ENCODE data around the gene GPR34. TPM values are rescaled to one million over a fixed set of nuclear protein-coding genes. Genes with fewer than 3 reads are reported as not detected.
A peak's percentile ranks its signal among the peaks of the same experiment; 100 is the strongest.

GPR34 gene
- total RNA-seq, 1 experiment from 2014 or later, result not detected

DNA sequence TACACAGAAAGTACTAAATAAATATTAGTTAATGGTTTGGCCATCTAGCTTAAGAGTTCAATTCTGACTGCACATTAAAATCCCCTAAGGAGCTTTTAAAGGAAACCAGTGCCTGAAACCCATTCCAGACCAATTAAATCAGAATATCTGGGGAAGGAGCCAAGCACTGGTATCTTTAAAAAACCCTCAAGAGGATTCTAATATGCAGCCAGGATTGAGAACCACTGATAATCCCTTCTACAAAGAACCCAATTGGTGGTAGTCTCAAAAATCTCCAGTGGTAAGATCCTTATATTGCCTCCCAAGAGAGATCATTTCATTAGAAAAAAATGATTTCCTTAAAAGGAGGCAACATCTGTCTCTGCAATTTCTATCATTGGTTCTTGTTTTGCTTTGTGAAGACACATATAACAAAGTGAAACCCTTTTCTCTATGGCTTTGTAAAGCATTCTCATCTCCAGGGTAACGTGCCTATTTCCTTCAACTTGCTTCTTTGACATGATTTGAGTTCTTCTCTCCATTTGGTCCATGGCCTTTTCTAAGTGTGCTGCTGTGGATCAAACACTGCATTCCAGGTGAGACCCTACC, 3.5 kb downstream of the GPR34 start:
- no peaks in the 10 kb centered on the region for H3K4me1 ChIP-seq (ENCODE audit: insufficient read depth, low read length)
- DNase-seq (no peak), ATAC-seq (peak; percentile 31; the same call in 1 of the 2 replicates)
- no peaks in the 10 kb centered on the region for H3K36me3 ChIP-seq (ENCODE audit: low read depth, low read length)
- H2AFZ ChIP-seq (ENCODE audit: low read length), result no peak overlapping the region
- H3K4me2 ChIP-seq (ENCODE audit: low read length), result no peak overlapping the region
- no peaks in the 10 kb centered on the region for H3K79me2 ChIP-seq (ENCODE audit: low read length)
- H3F3A ChIP-seq (ENCODE audit: low read length, unreplicated experiment), result no peaks in the 10 kb centered on the region
- ChIA-PET POLR2A (ENCODE audit: unreplicated experiment) (no interaction called here), CTCF (no interaction called here)
- H3K9me3 ChIP-seq (ENCODE audit: low read length), result no peaks in the 10 kb centered on the region
- no peak overlapping the region for H3K4me3 ChIP-seq (ENCODE audit: low read length)
- no peaks in the 10 kb centered on the region for H3K27me3 ChIP-seq (ENCODE audit: low read length)
- no peaks in the 10 kb centered on the region for H4K20me1 ChIP-seq (ENCODE audit: low read length)
- intact Hi-C loops (cut with micrococcal nuclease), result no loop called here
- no peak overlapping the region for H3K9ac ChIP-seq (ENCODE audit: low read length)
- TF ChIP-seq EZH2 (IDR thresholded peaks at IDR 0.05; ENCODE audit: low read length, unreplicated experiment) (no peak), EZH2phosphoT487 (IDR thresholded peaks at IDR 0.05; ENCODE audit: borderline replicate concordance, low read length) (no peak)
- TF ChIP-seq, protein P1, sequence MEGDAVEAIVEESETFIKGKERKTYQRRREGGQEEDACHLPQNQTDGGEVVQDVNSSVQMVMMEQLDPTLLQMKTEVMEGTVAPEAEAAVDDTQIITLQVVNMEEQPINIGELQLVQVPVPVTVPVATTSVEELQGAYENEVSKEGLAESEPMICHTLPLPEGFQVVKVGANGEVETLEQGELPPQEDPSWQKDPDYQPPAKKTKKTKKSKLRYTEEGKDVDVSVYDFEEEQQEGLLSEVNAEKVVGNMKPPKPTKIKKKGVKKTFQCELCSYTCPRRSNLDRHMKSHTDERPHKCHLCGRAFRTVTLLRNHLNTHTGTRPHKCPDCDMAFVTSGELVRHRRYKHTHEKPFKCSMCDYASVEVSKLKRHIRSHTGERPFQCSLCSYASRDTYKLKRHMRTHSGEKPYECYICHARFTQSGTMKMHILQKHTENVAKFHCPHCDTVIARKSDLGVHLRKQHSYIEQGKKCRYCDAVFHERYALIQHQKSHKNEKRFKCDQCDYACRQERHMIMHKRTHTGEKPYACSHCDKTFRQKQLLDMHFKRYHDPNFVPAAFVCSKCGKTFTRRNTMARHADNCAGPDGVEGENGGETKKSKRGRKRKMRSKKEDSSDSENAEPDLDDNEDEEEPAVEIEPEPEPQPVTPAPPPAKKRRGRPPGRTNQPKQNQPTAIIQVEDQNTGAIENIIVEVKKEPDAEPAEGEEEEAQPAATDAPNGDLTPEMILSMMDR (conservative IDR thresholded peaks at IDR 0.05; ENCODE audit: low read depth, low read length), result no peak
- H3K27ac ChIP-seq (ENCODE audit: low read length), result no peak overlapping the region
- BruUV-seq (replicated peaks), result no TSS peak
- no peaks in the 10 kb centered on the region for H3K9me2 ChIP-seq (replicated peaks; ENCODE audit: low read length)

DNA sequence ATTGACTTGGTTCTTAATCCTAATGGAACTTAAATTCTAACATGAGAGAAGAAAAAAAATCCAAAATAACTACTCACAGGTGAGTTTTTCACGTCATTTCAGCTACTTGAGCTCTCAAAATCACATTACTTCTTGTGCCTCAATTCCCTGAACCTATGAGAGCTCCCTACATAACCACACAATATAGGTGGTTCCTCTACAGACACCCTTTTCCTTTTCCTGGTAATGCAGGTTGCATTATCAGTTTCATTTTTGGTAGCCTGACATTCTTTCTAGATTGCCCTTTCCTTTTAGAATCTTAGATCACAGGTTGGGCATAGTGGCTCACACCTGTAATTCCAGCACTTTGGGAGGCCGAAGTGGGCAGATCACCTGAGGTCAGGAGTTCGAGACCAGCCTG, 4.3 kb downstream of the GPR34 start:
- H4K20me1 ChIP-seq (ENCODE audit: low read length), result no peaks in the 10 kb centered on the region
- H3K27me3 ChIP-seq (ENCODE audit: low read length), result no peaks in the 10 kb centered on the region
- ChIA-PET CTCF (no interaction called here), POLR2A (ENCODE audit: unreplicated experiment) (no interaction called here)
- H3F3A ChIP-seq (ENCODE audit: low read length, unreplicated experiment), result no peaks in the 10 kb centered on the region
- no peaks in the 10 kb centered on the region for H3K79me2 ChIP-seq (ENCODE audit: low read length)
- no peak overlapping the region for H3K4me2 ChIP-seq (ENCODE audit: low read length)
- H3K9me2 ChIP-seq (replicated peaks; ENCODE audit: low read length), result no peaks in the 10 kb centered on the region
- BruUV-seq (replicated peaks), result no TSS peak
- H3K27ac ChIP-seq (ENCODE audit: low read length), result no peak overlapping the region
- H3K4me1 ChIP-seq (ENCODE audit: insufficient read depth, low read length), result no peaks in the 10 kb centered on the region
- no peak overlapping the region for H2AFZ ChIP-seq (ENCODE audit: low read length)
- no peak overlapping the region for H3K4me3 ChIP-seq (ENCODE audit: low read length)
- DNase-seq (no peak), ATAC-seq (no peak)
- no peak overlapping the region for H3K9ac ChIP-seq (ENCODE audit: low read length)
- no peaks in the 10 kb centered on the region for H3K36me3 ChIP-seq (ENCODE audit: low read depth, low read length)
- TF ChIP-seq EZH2phosphoT487 (IDR thresholded peaks at IDR 0.05; ENCODE audit: borderline replicate concordance, low read length) (no peak), EZH2 (IDR thresholded peaks at IDR 0.05; ENCODE audit: low read length, unreplicated experiment) (no peak)
- TF ChIP-seq, protein P1 (conservative IDR thresholded peaks at IDR 0.05; ENCODE audit: low read depth, low read length), result no peak
- no peaks in the 10 kb centered on the region for H3K9me3 ChIP-seq (ENCODE audit: low read length)
- intact Hi-C loops (cut with micrococcal nuclease), result no loop called here

DNA sequence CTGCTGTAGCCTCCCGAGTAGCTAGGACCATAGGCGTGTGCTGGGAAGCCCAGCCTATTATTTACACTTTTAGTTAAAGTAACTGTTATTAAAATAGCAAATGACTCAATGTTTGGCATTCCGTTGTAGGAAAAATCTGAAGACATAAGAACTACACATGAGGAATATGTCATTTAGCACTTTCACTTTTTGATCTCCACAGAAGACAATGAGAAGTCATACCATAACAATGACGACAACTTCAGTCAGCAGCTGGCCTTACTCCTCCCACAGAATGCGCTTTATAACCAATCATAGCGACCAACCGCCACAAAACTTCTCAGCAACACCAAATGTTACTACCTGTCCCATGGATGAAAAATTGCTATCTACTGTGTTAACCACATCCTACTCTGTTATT, 6.7 kb downstream of the GPR34 start:
- no peaks in the 10 kb centered on the region for H3K9me2 ChIP-seq (replicated peaks; ENCODE audit: low read length)
- H3K9me3 ChIP-seq (ENCODE audit: low read length), result no peaks in the 10 kb centered on the region
- H3K4me1 ChIP-seq (ENCODE audit: insufficient read depth, low read length), result no peaks in the 10 kb centered on the region
- POLR2A ChIA-PET (ENCODE audit: unreplicated experiment), result no interaction called here
- H3K79me2 ChIP-seq (ENCODE audit: low read length), result no peaks in the 10 kb centered on the region
- H3K27me3 ChIP-seq (ENCODE audit: low read length), result no peaks in the 10 kb centered on the region
- CTCF ChIA-PET, result no interaction called here
- no peak overlapping the region for H3K9ac ChIP-seq (ENCODE audit: low read length)
- no peak overlapping the region for H3K4me3 ChIP-seq (ENCODE audit: low read length)
- no peaks in the 10 kb centered on the region for H4K20me1 ChIP-seq (ENCODE audit: low read length)
- no TSS peak for BruUV-seq (replicated peaks)
- H2AFZ ChIP-seq (ENCODE audit: low read length), result no peak overlapping the region
- intact Hi-C loops (cut with micrococcal nuclease), result no loop called here
- H3K4me2 ChIP-seq (ENCODE audit: low read length), result no peak overlapping the region
- H3K36me3 ChIP-seq (ENCODE audit: low read depth, low read length), result no peaks in the 10 kb centered on the region
- TF ChIP-seq EZH2phosphoT487 (IDR thresholded peaks at IDR 0.05; ENCODE audit: borderline replicate concordance, low read length) (no peak), EZH2 (IDR thresholded peaks at IDR 0.05; ENCODE audit: low read length, unreplicated experiment) (no peak)
- TF ChIP-seq, protein P1 (conservative IDR thresholded peaks at IDR 0.05; ENCODE audit: low read depth, low read length), result no peak
- no peak for DNase-seq
- ATAC-seq, result peak; percentile 29; the same call in 1 of the 2 replicates
- H3F3A ChIP-seq (ENCODE audit: low read length, unreplicated experiment), result no peaks in the 10 kb centered on the region
- no peak overlapping the region for H3K27ac ChIP-seq (ENCODE audit: low read length)
